ENCODE data around the gene SLC10A4. TPM values are rescaled to one million over a fixed set of nuclear protein-coding genes. Genes with fewer than 3 reads are reported as not detected.

Gene SLC10A4
- total and polyA plus RNA-seq, 2 of the 4 experiments (the other 2 are of a cell fraction), result not detected

DNA sequence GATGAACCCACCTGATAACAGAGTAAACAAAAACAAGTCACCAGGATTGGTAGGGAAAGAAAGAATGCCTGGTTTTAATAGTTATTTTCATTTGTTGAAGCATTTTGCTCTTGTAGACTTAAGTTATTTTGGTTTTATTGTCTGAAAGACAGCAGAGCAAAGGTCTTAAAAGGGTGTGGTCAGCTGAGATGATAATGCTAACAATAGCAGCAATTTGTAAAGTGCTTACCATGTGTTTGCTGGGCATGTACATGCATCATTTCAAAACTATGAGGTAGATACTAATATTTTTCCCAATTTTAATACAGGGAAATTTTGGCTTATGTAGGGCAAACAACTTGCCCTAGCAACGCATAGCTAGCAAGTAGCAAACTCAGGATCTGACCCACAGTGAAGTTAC is 46.8 kb upstream of the SLC10A4 start:
- H3K36me3 ChIP-seq (ENCODE audit: control insufficient read depth, insufficient read depth, low read length), result no peaks in the 10 kb centered on the region
- ChIA-PET POLR2A (ENCODE audit: unreplicated experiment) (no interaction called here), CTCF (no interaction called here)
- H3K56ac ChIP-seq (ENCODE audit: extremely low read depth, insufficient read depth, low read length), result no peak overlapping the region
- no peak overlapping the region for H2BK15ac ChIP-seq (ENCODE audit: low read depth, low read length)
- no peak overlapping the region for H3K9ac ChIP-seq (ENCODE audit: low read depth, low read length)
- no peak overlapping the region for H2BK20ac ChIP-seq (ENCODE audit: low read depth, low read length)
- no peak overlapping the region for H3K18ac ChIP-seq (ENCODE audit: low read depth, low read length)
- no peak overlapping the region for H3K23ac ChIP-seq (ENCODE audit: low read depth, low read length)
- no peak overlapping the region for H2BK120ac ChIP-seq (ENCODE audit: low read depth, low read length)
- ATAC-seq (ENCODE audit: low read depth) (no peak), DNase-seq (no peak)
- H3K27me3 ChIP-seq (ENCODE audit: control insufficient read depth, insufficient read depth, low read length), result 0 out of 2 replicates have a peak, but pooled peaks cover 2% of the 10 kb centered on the region
- no peak overlapping the region for H2AK9ac ChIP-seq (replicated peaks; ENCODE audit: low read depth, low read length, poor library complexity)
- H3K9me1 ChIP-seq (ENCODE audit: insufficient read depth, low read length), result no peaks in the 10 kb centered on the region
- H3K9me3 ChIP-seq (ENCODE audit: control insufficient read depth, insufficient read depth, low read length), result no peaks in the 10 kb centered on the region
- no peak for TF ChIP-seq BHLHE40 (IDR thresholded peaks at IDR 0.05; ENCODE audit: low read depth, low read length)
- TF ChIP-seq, protein P1, sequence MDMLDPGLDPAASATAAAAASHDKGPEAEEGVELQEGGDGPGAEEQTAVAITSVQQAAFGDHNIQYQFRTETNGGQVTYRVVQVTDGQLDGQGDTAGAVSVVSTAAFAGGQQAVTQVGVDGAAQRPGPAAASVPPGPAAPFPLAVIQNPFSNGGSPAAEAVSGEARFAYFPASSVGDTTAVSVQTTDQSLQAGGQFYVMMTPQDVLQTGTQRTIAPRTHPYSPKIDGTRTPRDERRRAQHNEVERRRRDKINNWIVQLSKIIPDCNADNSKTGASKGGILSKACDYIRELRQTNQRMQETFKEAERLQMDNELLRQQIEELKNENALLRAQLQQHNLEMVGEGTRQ (IDR thresholded peaks at IDR 0.05; ENCODE audit: low read depth, low read length), result no peak
- TF ChIP-seq FOS (IDR thresholded peaks at IDR 0.05; ENCODE audit: low read depth, low read length), result no peak
- no peak for TF ChIP-seq CHD1 (IDR thresholded peaks at IDR 0.05; ENCODE audit: low read depth, low read length)
- no peak for TF ChIP-seq CEBPB (IDR thresholded peaks at IDR 0.05; ENCODE audit: low read depth, low read length)
- TF ChIP-seq RCOR1 (IDR thresholded peaks at IDR 0.05; ENCODE audit: insufficient replicate concordance, low read length), result no peak
- TF ChIP-seq RAD21 (IDR thresholded peaks at IDR 0.05; ENCODE audit: low read length), result no peak
- no peak for TF ChIP-seq SMC3 (IDR thresholded peaks at IDR 0.05; ENCODE audit: low read depth, low read length)
- H4K5ac ChIP-seq (ENCODE audit: low read depth, low read length), result no peak overlapping the region
- no peaks in the 10 kb centered on the region for H3K4me1 ChIP-seq (ENCODE audit: control insufficient read depth, insufficient read depth, low read length)
- H2AFZ ChIP-seq (replicated peaks; ENCODE audit: low read length, poor library complexity), result no peak overlapping the region
- H3K14ac ChIP-seq (replicated peaks; ENCODE audit: low read depth, low read length), result no peak overlapping the region
- H4K91ac ChIP-seq (ENCODE audit: insufficient read depth, low read depth, low read length), result no peak overlapping the region
- no peak overlapping the region for H3K4me2 ChIP-seq (ENCODE audit: low read depth, low read length)
- no peak overlapping the region for H2AK5ac ChIP-seq (ENCODE audit: low read depth, low read length)
- no peak overlapping the region for H2BK5ac ChIP-seq (ENCODE audit: low read depth, low read length, poor library complexity, severe bottlenecking)
- no peak overlapping the region for H3K4me3 ChIP-seq (ENCODE audit: insufficient read depth, low read depth, low read length)
- H3K79me1 ChIP-seq (ENCODE audit: low read depth in 1 of 2, low read length in 2 of 2), result no peaks in the 10 kb centered on the region
- dilution Hi-C loops (cut with HindIII; ENCODE audit: low sequenced_read_pairs, unreplicated experiment) (no loop called here), in situ Hi-C loops (cut with MboI; ENCODE audit: low sequenced_read_pairs) (no loop called here), intact Hi-C loops (cut with micrococcal nuclease) (no loop called here)
- H4K20me1 ChIP-seq (ENCODE audit: insufficient read depth, low read length), result no peaks in the 10 kb centered on the region
- no peak overlapping the region for H3K27ac ChIP-seq (ENCODE audit: insufficient read depth, low read length)
- H4K8ac ChIP-seq (ENCODE audit: low read depth in 2 of 2, low read length in 2 of 2), result no peak overlapping the region
- BruUV-seq (replicated peaks), result no TSS peak
- no peak overlapping the region for H3K4ac ChIP-seq (ENCODE audit: low read depth, low read length)
- no CpG with 5 or more reads among the region's 1 CpG for WGBS, 2 experiments (ENCODE audit: extremely low coverage in 2 of 2, insufficient read length in 1 of 2)
